H4 (cell line): ENCODE results near the gene DHRS1. TPM values are rescaled to one million over a fixed set of nuclear protein-coding genes. Genes with fewer than 3 reads are reported as not detected.

Experiments used
- DNase-seq: peaks from one replicate; pipeline ENCODE4 v3.0.0-alpha.2; 2015; ENCODE audit warnings: low spot score
- total RNA-seq: library from RNA; depleted of rRNA; stranded (reverse); fragments of >200 nt; shearing (Covaris generic); gene quantifications from 2 replicates; pipeline ENCODE4 v1.2.3, GENCODE V29; 2014

The DHRS1 gene
- total RNA-seq, 1 experiment from 2014 or later: 5.8 TPM

- DNase-seq: no peak
Observed at GRCh38 chr14:24309538-24310264, 10.1 kb upstream of the DHRS1 start, which contains the start of gene LTB4R2. Gene LTB4R2 (plus strand): TSS chr14:24310140. CDS start chr14:24310665, 525 bp downstream.

DNA sequence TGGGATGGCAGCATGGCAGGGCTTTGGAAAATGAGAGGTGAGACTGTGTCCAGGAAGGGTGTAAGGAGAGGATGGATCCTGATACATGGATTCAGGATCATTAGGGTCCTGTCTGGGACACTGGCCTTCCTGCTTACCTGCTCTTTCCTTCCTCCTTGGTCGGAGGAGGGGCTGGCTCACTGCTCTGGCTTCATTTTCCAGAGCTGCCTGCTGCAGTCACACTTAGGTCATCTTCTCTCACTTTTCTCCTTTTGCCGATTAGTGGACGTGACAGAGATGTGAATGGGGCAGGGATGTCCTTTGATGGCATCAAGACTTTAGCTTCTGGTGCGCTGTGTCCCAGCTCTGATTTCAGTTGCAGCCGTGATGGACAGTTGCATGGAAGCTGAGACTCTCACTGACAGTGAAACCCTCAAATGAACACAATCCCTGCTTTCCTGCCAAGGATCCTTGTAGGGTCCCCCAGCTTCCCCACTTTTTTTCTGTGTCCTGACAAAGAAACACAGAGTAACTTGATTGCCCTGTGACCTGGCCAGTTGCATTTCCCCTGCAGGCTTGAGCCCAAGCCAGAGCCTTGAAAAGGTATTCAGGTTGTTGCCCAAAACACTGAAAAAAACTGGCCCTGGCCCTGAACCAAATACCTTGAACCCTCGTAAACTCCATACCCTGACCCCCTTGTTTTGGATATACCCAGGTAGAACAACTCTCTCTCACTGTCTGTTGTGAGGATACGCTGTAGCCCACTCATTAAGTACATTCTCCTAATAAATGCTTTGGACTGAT lies 9.0 kb upstream of the DHRS1 start:
- no peak for DNase-seq

- DNase-seq: peak; percentile 31
Observed at GRCh38 chr14:24307575-24308341, 8.2 kb upstream of the DHRS1 start, which contains the start of gene CIDEB. Gene CIDEB (minus strand): TSS chr14:24307977. CDS start chr14:24307858, 119 bp downstream.

- DNase-seq: no peak
Observed at GRCh38 chr14:24307156-24307574, 7.6 kb upstream of the DHRS1 start.

- DNase-seq: no peak
Observed at GRCh38 chr14:24304019-24304387, 4.4 kb upstream of the DHRS1 start.

DNA sequence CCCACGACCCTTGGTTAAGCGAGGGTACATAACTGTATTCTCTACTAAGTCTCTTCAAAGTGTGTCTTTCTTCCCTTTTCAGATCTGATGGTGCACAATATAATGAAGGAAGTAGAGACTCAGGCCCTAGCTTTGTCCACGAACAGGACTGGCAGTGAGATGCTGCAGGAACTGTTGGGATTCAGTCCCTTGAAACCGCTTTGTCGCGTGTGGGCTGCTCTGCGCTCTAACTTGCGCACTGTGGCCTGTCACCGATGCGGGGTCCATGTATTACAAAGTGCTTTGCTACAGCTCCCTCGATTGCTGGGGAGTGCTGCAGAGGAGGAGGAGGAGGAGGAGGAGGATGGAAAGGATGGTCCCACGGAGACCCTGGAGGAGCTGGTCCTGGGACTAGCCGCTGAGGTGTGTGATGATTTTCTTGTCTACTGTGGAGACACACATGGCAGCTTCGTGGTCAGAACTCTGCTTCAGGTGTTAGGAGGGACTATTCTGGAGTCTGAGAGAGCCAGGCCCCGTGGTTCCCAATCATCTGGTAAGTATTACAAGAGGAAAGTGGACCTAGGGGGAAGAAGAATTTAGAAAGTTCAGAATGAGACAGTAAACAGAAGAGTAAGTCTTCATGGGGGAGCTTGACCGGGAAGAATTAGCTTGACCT lies 873 bp upstream of the DHRS1 start:
- DNase-seq: no peak

- DNase-seq: peak; percentile 57
Observed at GRCh38 chr14:24298892-24299254, 707 bp downstream of the DHRS1 start.

- DNase-seq: peak; percentile 44
Observed at GRCh38 chr14:24297190-24297964, 2.2 kb downstream of the DHRS1 start.

DNA sequence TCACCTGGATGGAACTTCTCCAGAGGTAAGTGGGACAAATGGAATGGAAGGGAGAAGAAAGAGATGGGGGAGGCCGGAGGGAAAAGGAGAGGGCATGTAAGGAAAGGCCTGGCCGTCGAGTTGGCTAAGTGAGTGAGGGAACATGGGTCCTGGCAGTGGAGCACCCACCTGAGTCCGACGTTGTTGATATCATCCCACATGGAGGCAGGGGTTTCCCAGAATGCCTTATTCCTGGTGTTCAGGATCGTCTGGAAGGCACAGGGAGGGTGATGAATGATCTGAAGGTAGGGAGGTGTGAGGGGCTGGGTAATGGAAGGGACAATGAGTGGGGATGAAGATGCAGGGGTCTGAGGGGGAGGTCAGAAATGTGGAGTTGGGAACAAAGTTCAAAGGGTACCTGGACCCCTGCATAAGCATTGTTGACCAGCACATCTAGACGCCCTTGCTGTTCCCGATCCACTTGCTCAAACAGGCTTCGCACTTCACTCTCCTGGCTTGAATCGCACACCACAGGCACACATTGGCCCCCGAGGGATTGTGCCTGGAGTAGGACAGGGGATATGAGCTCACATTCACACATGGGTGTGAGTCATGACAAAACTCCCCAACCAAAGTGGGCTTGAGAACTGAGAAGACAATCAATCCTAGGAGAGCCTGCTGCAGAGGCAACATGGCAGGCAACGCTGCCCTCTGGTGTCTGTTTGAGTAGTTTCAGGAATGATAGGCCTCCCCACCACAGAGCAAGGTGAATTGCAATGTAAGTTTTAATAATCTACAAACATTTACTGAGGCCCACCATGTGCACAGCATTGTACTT lies 3.0 kb downstream of the DHRS1 start:
- peak; percentile 76 for DNase-seq

DNA sequence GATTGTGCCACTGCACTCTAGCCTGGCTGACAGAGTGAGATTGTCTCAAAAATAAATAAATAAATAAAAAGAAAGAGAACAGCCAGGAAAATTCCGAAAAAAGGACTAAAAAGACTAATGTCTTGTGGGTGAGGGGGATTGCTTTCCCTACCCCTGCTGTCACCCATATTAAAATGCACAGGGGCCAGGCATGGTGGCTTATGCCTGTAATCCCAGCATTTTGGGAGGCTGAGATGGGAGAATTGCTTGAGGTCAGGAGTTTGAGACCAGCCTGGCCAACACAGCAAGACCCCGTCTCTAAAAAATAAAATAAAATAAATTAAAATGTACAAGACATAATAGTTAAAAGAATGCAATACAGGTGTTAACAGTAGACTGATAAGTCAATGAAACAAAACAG lies 6.1 kb downstream of the DHRS1 start:
- no peak for DNase-seq

DNA sequence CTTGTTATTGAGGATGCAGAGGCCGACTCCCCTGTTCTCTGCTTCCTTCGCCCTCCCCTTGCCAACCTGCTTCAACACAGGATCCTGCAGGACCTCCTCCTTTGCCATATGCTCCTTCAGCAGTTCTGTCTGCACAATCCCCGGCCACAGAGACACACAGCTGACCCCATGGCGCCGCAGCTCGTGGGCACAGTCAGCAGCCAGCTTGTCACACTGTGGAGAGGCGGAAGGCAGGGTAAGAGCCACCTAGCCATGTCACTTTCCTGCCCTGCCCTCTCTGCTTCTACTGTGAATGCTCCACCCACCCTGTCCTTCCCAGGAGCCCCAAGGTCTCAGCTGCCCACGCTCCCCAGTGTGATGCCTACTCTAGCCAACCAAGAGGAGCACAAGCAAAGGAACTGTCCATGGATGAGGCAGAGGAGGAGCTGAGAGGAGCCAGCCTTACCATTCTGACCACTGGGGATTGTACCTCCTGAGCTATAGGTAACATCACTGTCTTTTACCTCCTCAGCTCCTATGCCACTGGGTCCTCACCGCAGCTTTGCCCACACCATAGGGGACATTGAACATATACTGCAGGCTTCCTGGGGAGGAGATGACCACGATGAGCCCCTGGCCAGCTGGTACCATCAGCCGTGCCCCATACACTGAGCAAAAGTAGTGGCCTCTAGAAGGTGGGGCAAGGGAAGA lies 7.3 kb downstream of the DHRS1 start:
- no peak for DNase-seq

GRCh38 chr14:24291446-24292117 lies 8.0 kb downstream of the DHRS1 start:
- no peak for DNase-seq

DNA sequence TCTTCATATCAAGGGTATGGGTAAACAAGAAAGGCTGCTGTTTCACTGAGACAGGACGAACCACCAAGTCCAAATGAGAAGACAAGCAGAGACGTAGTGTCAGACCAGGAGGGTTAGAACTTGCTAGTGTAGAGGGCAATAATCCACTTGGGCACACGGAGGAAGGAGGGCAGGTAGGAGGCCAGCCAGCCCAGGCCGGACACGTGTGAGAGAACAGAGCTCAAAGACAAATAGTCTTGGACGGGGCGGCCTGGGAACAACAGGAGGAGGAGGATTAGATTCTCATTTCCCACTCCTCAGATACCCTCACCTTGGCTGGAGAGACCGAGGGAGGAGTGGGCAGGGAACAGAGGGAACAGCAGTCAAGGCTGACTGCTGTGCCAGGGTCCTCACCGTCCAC lies 8.8 kb downstream of the DHRS1 start:
- DNase-seq: no peak

DNA sequence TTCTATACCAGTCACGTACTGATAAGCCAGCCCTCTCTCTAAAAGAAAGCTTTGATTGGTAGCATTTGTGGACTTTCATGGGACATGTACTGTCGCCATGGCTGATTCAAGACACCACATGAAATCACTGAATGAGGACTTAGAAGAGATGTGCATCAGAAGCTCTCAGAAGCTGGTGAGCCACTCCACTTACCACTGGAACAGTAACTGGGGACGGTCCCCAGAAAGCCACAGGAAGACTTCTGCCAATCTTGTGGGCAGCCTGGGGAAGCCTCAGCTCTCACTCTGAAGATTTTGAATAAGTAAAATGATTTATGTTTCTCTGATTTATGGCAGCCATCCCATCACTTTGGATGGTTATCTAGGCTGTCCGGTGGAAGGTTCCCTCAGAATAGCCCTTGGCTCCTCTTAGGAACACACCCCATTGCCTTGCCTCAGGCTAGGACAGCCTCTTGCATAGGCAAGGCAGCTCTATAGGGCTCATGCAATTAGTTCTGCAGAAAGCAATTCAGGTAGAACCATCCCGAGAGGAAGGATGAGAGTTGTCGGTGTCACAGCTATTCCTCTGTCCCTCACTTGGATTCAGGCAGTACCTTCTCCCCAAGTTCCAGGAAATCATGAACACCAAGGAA lies 9.8 kb downstream of the DHRS1 start:
- no peak for DNase-seq

DNA sequence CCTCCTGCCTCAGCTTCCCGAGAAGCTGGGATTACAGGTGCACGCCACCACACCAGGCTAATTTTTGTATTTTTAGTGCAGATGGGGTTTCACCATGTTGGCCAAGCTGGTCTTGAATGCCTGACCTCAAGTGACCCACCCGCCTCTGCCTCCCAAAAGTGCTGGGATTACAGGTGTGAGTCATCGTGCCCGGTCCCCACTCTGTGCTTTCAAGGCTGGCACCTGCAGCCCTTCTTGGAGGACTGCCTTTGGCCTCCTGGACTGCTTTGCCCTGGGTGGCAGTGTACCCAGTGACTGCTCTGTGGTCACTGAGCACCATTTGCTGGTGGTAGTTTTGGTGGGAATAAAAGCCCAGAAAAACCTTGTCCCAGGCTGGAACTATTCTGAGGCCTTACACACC lies 12.6 kb downstream of the DHRS1 start:
- no peak for DNase-seq

- DNase-seq: no peak
Observed at GRCh38 chr14:24285351-24285750, 14.2 kb downstream of the DHRS1 start.

DNA sequence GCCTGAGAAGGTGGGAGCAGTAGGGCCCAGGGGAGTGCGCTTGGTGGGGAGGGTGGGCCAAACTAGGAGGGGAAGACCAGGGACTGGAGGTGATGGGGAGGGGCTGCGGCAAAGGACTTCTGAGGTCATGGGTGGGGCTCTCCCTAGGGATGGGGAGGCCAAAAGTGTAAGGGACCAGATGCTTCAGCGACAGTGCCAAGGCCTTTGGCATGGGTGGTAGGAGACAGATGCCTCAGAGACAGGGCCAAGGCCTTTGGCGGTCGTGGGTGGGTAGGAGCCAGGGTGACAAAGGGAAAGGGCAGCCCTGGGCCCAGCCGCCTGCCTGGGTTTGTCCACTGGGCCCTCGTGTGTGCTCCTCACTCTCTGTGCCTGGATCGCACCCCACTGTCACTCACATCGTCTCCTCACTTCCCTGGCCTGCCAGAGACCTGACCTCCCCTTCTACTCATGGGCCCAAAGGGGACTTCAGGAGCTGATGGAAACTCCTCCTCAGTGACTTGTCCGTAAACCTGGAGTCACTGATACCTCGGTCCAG lies 15.0 kb downstream of the DHRS1 start:
- no peak for DNase-seq

DNA sequence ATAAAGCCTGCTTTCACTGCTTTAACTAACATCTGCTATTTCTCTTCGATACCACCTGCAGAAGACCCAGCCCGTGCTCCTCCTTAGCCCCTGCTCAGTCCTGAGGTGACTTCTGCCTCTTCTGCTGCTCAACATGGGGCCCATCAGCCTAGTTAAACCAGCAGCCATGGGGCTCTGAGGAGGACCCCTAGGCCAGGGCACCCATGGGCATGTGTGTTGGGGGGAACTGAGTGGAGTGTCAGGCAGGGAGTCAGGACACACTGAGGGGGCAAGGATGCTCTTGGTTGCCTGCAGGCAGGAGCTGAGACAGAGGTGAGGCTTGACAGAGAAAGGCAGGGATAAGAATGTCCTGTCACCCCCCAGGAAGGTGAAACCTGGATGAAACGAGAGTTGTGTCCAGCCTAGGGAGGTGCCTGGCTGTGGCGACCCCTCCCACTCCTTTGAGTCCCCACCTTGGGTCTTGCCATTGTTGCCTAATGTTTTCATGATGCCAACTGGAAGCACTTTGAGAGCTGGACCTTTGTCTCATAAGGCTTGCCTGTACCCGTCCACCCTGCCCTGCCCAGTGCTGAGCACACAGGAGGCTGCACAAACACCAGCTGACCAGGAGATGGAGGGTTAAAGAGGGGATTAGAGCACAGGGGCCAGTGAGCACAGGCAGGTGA lies 15.7 kb downstream of the DHRS1 start:
- DNase-seq: no peak
